ENCODE data around the gene STRIP2.
A peak's percentile ranks its signal among the peaks of the same experiment; 100 is the strongest.
"Not testable (repeated sequence)": the region's sequence is repeated elsewhere in the genome, so short reads cannot be mapped to it uniquely, and the experiment has no call there.

The STRIP2 gene

DNA sequence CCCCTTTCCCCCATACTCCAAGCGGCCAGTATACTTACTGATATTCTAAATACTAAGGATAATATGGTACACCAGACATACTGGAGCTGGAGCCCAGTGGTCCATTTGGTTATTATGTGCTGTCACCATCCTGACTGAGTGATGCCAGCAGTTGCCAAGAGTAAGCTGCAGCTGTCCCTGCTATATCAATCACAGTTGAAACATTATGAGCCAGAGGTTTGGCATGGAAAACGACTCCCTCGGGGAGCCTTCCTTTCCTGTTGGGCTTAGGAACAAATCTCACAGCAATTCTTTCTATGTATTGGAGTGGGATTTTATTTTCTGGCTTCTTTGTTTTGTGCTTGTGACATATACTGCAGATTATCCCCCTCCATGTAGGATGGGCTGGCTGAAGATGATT is 32.6 kb downstream of the STRIP2 start:
- TF ChIP-seq, protein P1, sequence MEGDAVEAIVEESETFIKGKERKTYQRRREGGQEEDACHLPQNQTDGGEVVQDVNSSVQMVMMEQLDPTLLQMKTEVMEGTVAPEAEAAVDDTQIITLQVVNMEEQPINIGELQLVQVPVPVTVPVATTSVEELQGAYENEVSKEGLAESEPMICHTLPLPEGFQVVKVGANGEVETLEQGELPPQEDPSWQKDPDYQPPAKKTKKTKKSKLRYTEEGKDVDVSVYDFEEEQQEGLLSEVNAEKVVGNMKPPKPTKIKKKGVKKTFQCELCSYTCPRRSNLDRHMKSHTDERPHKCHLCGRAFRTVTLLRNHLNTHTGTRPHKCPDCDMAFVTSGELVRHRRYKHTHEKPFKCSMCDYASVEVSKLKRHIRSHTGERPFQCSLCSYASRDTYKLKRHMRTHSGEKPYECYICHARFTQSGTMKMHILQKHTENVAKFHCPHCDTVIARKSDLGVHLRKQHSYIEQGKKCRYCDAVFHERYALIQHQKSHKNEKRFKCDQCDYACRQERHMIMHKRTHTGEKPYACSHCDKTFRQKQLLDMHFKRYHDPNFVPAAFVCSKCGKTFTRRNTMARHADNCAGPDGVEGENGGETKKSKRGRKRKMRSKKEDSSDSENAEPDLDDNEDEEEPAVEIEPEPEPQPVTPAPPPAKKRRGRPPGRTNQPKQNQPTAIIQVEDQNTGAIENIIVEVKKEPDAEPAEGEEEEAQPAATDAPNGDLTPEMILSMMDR (IDR thresholded peaks at IDR 0.05; ENCODE audit: insufficient read depth, missing control alignments) = no peak
- FAIRE-seq (no peak), DNase-seq (ENCODE audit: insufficient read length, low spot score) (no peak)

DNA sequence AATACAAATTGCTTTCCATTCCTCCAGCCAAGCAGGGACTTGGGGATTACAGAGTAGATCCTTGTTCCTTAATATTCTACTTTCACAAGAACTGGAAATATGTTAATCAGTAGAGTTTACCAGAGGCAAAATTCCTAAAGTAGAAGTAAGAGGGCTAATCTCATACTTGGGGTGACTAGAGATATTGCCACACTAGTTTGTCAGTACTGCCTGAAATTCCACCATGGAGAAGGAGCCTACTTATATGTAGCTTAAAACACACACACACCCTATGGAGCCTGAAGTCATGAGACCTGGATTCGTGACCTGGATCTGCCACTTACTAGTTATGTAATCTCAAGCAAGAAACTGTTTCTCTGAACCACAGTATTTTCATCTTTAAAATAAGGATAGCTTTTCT is 33.9 kb downstream of the STRIP2 start:
- TF ChIP-seq, protein P1 (IDR thresholded peaks at IDR 0.05; ENCODE audit: insufficient read depth, missing control alignments) = no peak
- FAIRE-seq (no peak), DNase-seq (ENCODE audit: insufficient read length, low spot score) (no peak)

DNA sequence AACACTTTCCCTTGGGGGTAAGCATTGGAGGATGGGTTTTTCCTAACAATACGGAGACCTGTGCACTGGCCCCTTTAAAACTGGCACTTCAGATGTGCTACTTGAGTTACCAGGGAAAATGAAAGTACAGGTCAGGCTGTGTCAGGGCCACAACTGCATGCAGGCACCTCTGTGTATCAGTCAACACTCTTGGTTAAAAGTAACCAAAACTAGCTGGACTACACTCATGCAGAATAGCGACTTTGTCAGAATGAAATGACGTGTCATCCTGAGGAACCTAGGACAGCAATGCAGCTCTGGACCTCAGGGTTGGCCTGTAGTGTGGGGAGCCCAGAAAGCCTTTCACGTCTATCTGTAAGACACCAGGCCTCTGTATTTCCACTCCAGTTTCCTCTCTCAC is 34.3 kb downstream of the STRIP2 start:
- no peak for DNase-seq (ENCODE audit: insufficient read length, low spot score)
- TF ChIP-seq, protein P1 (IDR thresholded peaks at IDR 0.05; ENCODE audit: insufficient read depth, missing control alignments) = no peak
- no peak for FAIRE-seq

DNA sequence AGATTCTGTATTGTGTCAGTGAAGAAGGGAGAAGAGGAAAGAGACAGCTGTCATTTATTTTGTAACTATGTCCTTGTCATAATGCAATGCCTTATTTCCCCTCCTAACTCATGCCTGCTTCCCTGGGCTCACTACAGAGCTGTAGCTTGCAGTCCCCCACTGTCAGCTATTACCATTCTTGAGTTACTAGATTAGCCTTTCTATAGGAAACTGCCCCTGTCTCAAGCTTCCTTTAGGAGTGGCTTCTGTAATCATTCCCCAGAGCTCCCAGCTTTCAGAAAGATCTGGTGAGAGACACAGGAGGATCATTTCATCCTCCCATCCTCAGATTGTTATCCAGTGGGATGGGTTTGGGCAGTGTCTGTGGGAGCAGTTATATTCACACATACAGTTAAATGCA is 35.7 kb downstream of the STRIP2 start:
- FAIRE-seq = peak; percentile 35
- TF ChIP-seq, protein P1 (IDR thresholded peaks at IDR 0.05; ENCODE audit: insufficient read depth, missing control alignments) = no peak
- no peak for DNase-seq (ENCODE audit: insufficient read length, low spot score)

DNA sequence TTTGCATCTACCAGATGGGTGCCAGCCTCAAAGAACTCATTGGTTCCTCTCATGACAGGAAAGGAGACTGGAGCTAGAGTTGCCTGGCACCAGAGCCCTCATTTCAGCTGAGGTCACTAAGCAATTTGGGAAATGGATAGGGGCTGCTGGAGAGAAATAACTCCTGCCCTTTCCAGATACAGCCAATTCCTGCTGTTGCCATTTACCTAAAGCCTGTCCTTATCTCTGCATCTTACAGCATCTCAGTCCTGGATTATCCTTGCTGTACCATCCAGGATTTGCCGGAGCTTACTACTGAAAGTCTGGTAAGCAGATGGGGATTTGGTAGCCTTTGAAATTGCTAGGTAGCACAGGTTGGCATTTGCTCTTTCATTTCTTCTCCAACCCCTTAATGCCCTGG is 36.2 kb downstream of the STRIP2 start:
- TF ChIP-seq, protein P1 (IDR thresholded peaks at IDR 0.05; ENCODE audit: insufficient read depth, missing control alignments) = no peak
- peak; percentile 88 for FAIRE-seq
- DNase-seq (ENCODE audit: insufficient read length, low spot score) = peak; percentile 29

DNA sequence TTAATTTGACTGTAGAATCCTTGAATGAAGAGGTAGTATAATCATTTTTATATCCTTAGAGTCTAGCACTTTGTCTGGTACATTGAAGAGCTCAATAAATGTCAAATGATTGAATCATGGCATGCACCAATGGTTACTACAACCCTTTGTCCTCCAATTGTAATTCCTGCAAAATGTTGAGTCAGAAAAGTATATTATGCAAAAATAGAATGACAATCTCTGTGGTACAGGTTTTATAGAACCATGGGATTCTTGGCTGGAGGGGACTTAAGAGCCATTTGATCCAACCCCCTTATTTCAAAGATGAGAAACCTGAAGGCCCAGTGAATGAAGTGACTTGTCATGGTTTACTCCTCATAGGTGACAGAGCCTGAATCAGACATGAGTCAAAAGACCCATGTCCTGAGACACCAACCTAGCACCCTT is 37.2 kb downstream of the STRIP2 start:
- TF ChIP-seq, protein P1 (IDR thresholded peaks at IDR 0.05; ENCODE audit: insufficient read depth, missing control alignments) = no peak
- DNase-seq (ENCODE audit: insufficient read length, low spot score) (no peak), FAIRE-seq (no peak)

DNA sequence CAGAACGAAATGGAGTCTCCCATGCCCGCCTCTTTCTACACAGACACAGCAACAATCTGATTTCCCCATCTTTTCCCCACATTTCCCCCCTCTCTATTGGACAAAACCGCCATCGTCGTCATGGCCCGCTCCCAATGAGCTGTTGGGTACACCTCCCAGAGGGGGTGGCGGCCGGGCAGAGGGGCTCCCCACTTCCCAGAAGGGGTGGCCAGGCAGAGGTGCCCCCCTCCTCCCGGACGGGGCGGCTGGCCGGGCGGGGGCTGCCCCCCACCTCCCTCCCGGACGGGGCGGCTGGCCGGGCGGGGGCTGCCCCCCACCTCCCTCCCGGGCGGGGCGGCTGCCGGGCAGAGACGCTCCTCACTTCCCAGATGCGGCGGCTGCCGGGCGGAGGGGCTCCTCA is 41.7 kb downstream of the STRIP2 start:
- not testable (repeated sequence) for FAIRE-seq; DNase-seq (ENCODE audit: insufficient read length, low spot score)

DNA sequence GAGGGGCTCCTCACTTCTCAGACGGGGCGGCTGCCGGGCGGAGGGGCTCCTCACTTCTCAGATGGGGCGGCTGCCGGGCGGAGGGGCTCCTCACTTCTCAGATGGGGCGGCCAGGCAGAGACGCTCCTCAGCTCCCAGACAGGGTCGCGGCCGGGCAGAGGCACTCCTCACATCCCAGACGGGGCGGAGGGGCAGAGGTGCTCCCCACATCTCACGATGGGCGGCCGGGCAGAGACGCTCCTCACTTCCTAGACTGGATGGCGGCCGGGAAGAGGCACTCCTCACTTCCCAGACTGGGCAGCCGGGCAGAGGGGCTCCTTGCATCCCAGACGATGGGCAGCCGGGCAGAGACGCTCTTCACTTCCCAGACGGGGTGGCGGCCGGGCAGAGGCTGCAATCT is 42.2 kb downstream of the STRIP2 start:
- DNase-seq (ENCODE audit: insufficient read length, low spot score); FAIRE-seq: not testable (repeated sequence)
